Vagina (tissue), 2 donors: ENCODE data around the gene C10orf143.

ENCODE experiments used
- CTCF ChIP-seq, 3 experiments: fragments of 450-650 bp in 2 of 3; fragments of 200-600 bp in 1 of 3; sonication (generic) in 1 of 3; IDR thresholded peaks; one replicate each; pipeline ENCODE4 v1.5.1; 2017 to 2019; ENCODE audit warnings: antibody characterized with exemption in 3 of 3, mild to moderate bottlenecking in 2 of 3, moderate library complexity in 2 of 3
- POLR2A ChIP-seq, 2 donors: fragments of 450-650 bp; IDR thresholded peaks; one replicate each; pipeline ENCODE4 v1.6.1; 2017; ENCODE audit warnings: antibody characterized with exemption in 2 of 2, mild to moderate bottlenecking in 2 of 2, moderate library complexity in 2 of 2
- POLR2AphosphoS5 ChIP-seq, 2 donors: sonication (generic); formaldehyde crosslinking; IDR thresholded peaks; one replicate each; pipeline ENCODE4 v1.9.0; 2017; ENCODE audit warnings: antibody characterized with exemption in 2 of 2, mild to moderate bottlenecking in 2 of 2, low read depth in 1 of 2; ENCODE audit not compliant: insufficient read depth in 1 of 2

- TF ChIP-seq CTCF (IDR thresholded peaks at IDR 0.05) = no peak
- no peak for TF ChIP-seq POLR2A (IDR thresholded peaks at IDR 0.05)
- no peak for TF ChIP-seq POLR2AphosphoS5 (IDR thresholded peaks at IDR 0.05; ENCODE audit: insufficient read depth in 1 of 2, low read depth in 1 of 2)
These were observed 30.8 kb downstream of the C10orf143 start for GRCh38 chr10:130079614-130080460.
